Epithelial cell of proximal tubule (primary cell): ENCODE data around the gene EIF4E2. TPM values are rescaled to one million over a fixed set of nuclear protein-coding genes. Genes with fewer than 3 reads are reported as not detected.

Experiments used
- DNase-seq: peaks from one replicate; pipeline ENCODE4 v3.0.0-alpha.2; 2011; ENCODE audit warnings: low read depth
- H3K4me3 ChIP-seq: 2 replicates; pipeline ENCODE4 v1.5.1; 2011; ENCODE audit warnings: low read depth, mild to moderate bottlenecking, low read length
- CTCF ChIP-seq: conservative IDR thresholded peaks from 2 replicates; pipeline ENCODE4 v1.5.1; 2012; ENCODE audit warnings: low read depth, mild to moderate bottlenecking, low read length
- total RNA-seq: library from RNA; depleted of rRNA; stranded (reverse); fragments of >200 nt; gene quantifications from 2 replicates; pipeline ENCODE4 v1.2.3, GENCODE V29; 2015

Gene EIF4E2
- total RNA-seq, 1 donor from 2014 or later: 96.0 TPM

- no peak for DNase-seq
- peak overlapping the region; percentile 19 for H3K4me3 ChIP-seq
- peak; percentile 59 for TF ChIP-seq CTCF
Measured at GRCh38 chr2:232521959-232522622, 28.4 kb upstream of the EIF4E2 start.

DNA sequence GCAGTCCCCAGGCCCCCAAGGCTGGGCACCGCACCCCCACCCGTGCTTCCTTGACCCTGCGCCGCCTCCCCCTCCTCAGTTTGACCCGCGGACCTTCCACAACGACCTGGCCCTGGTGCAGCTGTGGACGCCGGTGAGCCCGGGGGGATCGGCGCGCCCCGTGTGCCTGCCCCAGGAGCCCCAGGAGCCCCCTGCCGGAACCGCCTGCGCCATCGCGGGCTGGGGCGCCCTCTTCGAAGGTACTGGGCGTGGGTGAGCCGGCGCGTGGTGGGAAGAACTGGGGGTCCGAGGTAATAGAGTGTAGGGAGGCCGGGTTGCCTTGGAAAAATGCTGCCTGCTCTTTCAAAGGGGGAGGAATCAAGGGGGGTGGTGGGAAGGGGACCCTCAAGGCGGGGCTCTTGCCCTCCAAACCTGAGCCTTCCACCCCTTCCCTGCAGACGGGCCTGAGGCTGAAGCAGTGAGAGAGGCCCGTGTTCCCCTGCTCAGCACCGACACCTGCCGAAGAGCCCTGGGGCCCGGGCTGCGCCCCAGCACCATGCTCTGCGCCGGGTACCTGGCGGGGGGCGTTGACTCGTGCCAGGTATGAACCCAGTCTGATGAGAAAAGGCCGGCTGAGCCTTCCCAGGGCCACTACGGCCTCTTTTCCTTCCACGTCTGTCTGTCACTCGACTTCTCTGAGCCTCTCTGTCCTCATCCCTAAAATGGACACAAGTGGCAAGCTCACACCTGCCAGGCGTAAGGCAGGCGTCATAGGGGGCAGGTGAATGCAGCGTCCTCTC is 27.7 kb upstream of the EIF4E2 start:
- no peak for DNase-seq
- H3K4me3 ChIP-seq: peak overlapping the region; percentile 19
- TF ChIP-seq CTCF: no peak

- no peak for TF ChIP-seq CTCF
- H3K4me3 ChIP-seq: peak overlapping the region; percentile 30
- DNase-seq: no peak
Measured at GRCh38 chr2:232523402-232523681, 27.1 kb upstream of the EIF4E2 start.

DNA sequence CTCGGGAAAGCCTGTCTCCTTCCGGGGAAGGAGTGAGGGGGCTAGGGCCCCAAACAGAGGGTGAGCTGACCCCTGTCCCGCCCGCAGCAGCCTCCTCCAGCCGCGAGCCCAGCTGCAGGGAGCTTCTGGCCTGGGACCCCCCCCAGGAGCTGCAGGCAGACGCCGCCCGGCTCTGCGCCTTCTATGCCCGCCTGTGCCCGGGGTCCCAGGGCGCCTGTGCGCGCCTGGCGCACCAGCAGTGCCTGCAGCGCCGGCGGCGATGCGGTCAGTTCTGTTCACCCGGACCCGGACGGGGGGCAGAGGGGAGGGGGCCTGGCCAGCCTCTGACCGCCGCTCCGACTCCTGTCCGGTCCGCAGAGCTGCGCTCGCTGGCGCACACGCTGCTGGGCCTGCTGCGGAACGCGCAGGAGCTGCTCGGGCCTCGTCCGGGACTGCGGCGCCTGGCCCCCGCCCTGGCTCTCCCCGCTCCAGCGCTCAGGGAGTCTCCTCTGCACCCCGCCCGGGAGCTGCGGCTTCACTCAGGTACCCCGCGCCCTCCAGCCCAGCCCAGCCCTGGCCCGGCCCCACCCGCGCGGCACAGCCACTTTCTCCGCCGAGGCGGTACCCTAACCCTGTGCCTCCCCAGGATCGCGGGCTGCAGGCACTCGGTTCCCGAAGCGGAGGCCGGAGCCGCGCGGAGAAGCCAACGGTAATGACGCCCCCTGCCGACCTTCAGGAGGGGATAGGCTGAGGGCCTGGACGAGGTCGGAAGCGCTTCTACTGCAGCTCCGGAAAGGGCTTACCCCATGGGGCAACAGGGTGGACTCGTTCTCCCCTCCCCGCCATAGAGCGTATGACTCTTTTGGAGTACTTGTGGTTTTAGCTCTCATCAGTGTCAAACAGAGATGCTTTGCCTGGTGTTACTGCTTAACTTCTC is 26.5 kb upstream of the EIF4E2 start:
- TF ChIP-seq CTCF: peak; percentile 36
- peak overlapping the region; percentile 30 for H3K4me3 ChIP-seq
- no peak for DNase-seq

- H3K4me3 ChIP-seq: no peak overlapping the region
- TF ChIP-seq CTCF: no peak
- DNase-seq: no peak
Measured at GRCh38 chr2:232524771-232525170, 25.7 kb upstream of the EIF4E2 start.

GRCh38 chr2:232525199-232525598 is 25.3 kb upstream of the EIF4E2 start:
- no peak for DNase-seq
- H3K4me3 ChIP-seq: no peak overlapping the region
- no peak for TF ChIP-seq CTCF
